ENCODE results near the gene MATN4. TPM values are rescaled to one million over a fixed set of nuclear protein-coding genes. Genes with fewer than 3 reads are reported as not detected.

Gene MATN4
- total RNA-seq, 1 donor from 2014 or later = 0.75 TPM

DNA sequence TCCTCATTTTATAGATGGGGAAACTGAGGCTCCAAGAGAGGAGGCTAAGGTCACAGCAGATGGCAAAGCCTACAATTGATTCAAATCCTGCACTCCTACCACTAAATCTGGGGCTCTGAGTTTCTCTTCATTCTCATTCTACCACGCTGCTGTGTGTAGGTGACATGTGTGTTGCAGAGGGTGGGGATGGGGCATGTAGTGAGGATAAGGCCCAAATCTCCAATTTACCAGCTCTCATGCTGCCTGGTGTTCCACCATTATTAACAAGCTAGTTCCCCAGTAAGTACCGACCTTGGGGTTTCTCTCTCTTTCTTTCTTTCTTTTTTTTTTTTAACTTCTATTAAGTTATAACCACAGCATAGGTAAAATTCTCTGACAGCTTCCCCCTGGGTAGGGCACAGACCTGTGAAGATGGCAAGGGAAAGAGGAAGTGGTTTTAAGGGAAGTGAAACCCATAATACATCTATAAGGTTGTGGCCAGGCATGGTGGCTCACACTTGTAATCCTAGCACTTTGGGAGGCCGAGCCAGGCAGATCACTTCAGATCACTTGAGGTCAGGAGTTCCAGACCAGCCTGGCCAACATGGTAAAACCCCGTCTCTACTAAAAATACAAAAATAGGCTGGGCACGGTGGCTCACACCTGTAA is 13.0 kb upstream of the MATN4 start:
- peaks cover 4% of the 10 kb centered on the region for H3K27me3 Mint-ChIP-seq
- H3K4me3 Mint-ChIP-seq = no peak overlapping the region
- H3K27ac Mint-ChIP-seq = no peak overlapping the region
- H3K36me3 Mint-ChIP-seq = no peaks in the 10 kb centered on the region
- no peak for DNase-seq (ENCODE audit: extremely low spot score, unreplicated experiment)
- H3K4me1 Mint-ChIP-seq (ENCODE audit: unreplicated experiment) = peaks cover 4% of the 10 kb centered on the region
- TF ChIP-seq, protein P1, sequence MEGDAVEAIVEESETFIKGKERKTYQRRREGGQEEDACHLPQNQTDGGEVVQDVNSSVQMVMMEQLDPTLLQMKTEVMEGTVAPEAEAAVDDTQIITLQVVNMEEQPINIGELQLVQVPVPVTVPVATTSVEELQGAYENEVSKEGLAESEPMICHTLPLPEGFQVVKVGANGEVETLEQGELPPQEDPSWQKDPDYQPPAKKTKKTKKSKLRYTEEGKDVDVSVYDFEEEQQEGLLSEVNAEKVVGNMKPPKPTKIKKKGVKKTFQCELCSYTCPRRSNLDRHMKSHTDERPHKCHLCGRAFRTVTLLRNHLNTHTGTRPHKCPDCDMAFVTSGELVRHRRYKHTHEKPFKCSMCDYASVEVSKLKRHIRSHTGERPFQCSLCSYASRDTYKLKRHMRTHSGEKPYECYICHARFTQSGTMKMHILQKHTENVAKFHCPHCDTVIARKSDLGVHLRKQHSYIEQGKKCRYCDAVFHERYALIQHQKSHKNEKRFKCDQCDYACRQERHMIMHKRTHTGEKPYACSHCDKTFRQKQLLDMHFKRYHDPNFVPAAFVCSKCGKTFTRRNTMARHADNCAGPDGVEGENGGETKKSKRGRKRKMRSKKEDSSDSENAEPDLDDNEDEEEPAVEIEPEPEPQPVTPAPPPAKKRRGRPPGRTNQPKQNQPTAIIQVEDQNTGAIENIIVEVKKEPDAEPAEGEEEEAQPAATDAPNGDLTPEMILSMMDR (conservative IDR thresholded peaks at IDR 0.05) = no peak
- H3K9me3 Mint-ChIP-seq = no peaks in the 10 kb centered on the region

DNA sequence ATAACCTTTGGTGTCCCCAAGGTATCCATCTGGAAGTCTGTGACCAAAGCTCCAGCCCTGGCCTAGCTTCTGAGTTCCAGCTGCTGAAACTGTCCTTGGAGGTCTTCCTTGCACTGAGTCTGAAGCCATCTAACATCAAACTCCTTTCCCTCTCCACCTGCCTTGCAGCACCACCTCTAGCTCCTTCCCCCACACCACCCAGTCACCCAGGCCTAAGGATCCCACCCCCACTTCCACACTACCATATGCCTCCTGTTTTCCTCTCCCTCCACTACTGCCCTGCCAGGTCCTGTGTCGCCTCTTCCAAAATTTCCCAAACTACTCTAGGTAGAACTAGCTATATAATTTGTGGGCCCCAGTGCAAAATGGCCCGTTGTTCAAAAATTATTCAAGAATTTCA is 10.8 kb upstream of the MATN4 start:
- peaks cover 4% of the 10 kb centered on the region for H3K4me1 Mint-ChIP-seq (ENCODE audit: unreplicated experiment)
- no peaks in the 10 kb centered on the region for H3K9me3 Mint-ChIP-seq
- H3K27ac Mint-ChIP-seq = no peak overlapping the region
- no peaks in the 10 kb centered on the region for H3K36me3 Mint-ChIP-seq
- DNase-seq (ENCODE audit: extremely low spot score, unreplicated experiment) = no peak
- peaks cover 4% of the 10 kb centered on the region for H3K27me3 Mint-ChIP-seq
- TF ChIP-seq, protein P1 (conservative IDR thresholded peaks at IDR 0.05) = no peak
- H3K4me3 Mint-ChIP-seq = no peak overlapping the region

DNA sequence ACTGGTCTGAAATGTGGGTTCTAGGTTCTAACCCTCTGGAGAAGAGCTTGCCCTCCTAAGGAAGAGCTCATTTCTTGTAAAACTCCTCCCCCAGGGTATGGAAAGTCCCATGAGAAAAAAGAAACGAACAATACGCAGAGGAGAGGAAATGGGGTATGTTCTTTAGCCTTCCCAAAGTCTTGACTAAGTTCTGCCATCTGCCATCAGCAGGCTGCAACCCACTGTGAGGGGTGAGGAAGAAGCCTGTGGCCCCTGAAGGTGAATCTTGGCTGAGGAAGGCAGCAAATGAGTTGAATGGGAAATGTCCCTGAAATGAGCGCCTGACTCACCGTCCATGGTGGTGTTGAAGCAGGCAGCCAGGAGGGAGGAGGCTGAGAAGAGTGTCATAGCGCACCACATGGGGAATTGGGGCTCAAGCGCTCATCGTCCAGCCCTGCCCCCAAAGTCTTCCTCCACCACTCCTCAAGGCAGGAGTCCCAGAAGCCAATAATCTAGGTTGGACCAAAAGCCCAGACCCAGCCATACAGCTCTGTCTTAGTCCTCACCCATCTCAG is 10.4 kb upstream of the MATN4 start:
- peaks cover 4% of the 10 kb centered on the region for H3K4me1 Mint-ChIP-seq (ENCODE audit: unreplicated experiment)
- TF ChIP-seq, protein P1 (conservative IDR thresholded peaks at IDR 0.05) = no peak
- no peak overlapping the region for H3K27ac Mint-ChIP-seq
- peaks cover 4% of the 10 kb centered on the region for H3K27me3 Mint-ChIP-seq
- no peaks in the 10 kb centered on the region for H3K9me3 Mint-ChIP-seq
- H3K4me3 Mint-ChIP-seq = no peak overlapping the region
- no peak for DNase-seq (ENCODE audit: extremely low spot score, unreplicated experiment)
- no peaks in the 10 kb centered on the region for H3K36me3 Mint-ChIP-seq

DNA sequence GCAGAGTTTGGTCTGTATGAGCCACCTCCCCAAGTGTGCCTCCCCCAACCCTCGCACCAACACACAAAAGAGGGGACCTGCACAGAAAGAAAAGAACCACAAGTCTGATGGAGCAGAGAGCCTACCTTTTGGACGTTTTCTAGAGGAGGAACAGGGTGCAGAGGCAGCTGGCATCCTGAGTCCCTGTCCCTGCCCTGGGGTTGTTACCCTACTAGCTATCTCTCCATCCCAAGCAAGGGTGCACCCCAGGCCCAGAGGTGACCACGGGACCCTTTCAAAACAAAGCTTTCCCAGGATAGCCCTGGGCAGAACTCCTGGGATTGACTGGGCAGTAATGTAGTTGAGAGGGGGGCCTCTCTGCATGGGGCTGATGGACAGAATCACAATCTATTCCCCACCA is 9.7 kb upstream of the MATN4 start:
- TF ChIP-seq, protein P1 (conservative IDR thresholded peaks at IDR 0.05) = no peak
- no peaks in the 10 kb centered on the region for H3K36me3 Mint-ChIP-seq
- peaks cover 4% of the 10 kb centered on the region for H3K4me1 Mint-ChIP-seq (ENCODE audit: unreplicated experiment)
- no peaks in the 10 kb centered on the region for H3K9me3 Mint-ChIP-seq
- H3K27ac Mint-ChIP-seq = no peak overlapping the region
- peaks cover 4% of the 10 kb centered on the region for H3K27me3 Mint-ChIP-seq
- no peak for DNase-seq (ENCODE audit: extremely low spot score, unreplicated experiment)
- H3K4me3 Mint-ChIP-seq = no peak overlapping the region

DNA sequence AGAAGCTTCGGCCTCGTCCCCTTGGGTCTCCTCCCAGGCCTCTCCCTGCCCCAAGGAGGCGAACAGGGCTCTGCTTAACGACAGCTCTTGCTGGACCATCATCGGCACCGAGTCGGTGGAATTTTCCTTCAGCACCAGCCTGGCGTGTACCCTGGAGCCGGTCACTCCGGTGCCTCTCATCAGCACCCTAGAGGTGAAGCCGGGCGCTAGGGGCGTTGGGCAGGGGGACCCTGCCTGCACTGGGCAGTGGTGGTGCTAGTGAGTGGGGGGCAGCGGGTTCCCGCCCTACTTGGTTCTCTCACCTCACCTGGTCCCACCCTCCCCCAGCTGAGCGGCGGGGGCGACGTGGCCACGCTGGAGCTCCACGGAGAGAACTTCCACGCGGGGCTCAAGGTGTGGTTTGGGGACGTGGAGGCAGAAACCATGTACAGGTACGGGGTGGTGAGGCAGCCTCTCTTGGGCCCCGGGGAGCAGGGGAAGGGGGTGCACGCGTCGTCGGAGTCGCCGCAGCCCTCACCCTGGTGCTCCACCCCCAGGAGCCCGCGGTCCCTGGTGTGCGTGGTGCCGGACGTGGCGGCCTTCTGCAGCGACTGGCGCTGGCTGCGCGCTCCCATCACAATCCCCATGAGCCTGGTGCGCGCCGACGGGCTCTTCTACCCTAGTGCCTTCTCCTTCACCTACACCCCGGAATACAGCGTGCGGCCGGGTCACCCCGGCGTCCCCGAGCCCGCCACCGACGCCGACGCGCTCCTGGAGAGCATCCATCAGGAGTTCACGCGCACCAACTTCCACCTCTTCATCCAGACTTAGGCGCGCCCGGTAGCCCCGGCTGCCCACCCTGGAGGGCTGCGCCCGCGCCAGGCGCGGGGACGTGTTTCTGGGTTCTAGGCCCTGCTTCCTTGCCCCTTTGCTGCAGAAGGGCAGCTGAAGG is 8.3 kb upstream of the MATN4 start:
- H3K36me3 Mint-ChIP-seq = no peaks in the 10 kb centered on the region
- TF ChIP-seq, protein P1 (conservative IDR thresholded peaks at IDR 0.05) = no peak
- no peaks in the 10 kb centered on the region for H3K9me3 Mint-ChIP-seq
- H3K27ac Mint-ChIP-seq = no peak overlapping the region
- H3K4me3 Mint-ChIP-seq = no peak overlapping the region
- no peak for DNase-seq (ENCODE audit: extremely low spot score, unreplicated experiment)
- peaks cover 4% of the 10 kb centered on the region for H3K4me1 Mint-ChIP-seq (ENCODE audit: unreplicated experiment)
- H3K27me3 Mint-ChIP-seq = peaks cover 4% of the 10 kb centered on the region
